ENCODE measurements around the gene PBX4. TPM values are rescaled to one million over a fixed set of nuclear protein-coding genes. Genes with fewer than 3 reads are reported as not detected.

The PBX4 gene
- total and polyA plus RNA-seq, 10 donors = 4.4 to 17.8 (median 9.7) TPM

DNA sequence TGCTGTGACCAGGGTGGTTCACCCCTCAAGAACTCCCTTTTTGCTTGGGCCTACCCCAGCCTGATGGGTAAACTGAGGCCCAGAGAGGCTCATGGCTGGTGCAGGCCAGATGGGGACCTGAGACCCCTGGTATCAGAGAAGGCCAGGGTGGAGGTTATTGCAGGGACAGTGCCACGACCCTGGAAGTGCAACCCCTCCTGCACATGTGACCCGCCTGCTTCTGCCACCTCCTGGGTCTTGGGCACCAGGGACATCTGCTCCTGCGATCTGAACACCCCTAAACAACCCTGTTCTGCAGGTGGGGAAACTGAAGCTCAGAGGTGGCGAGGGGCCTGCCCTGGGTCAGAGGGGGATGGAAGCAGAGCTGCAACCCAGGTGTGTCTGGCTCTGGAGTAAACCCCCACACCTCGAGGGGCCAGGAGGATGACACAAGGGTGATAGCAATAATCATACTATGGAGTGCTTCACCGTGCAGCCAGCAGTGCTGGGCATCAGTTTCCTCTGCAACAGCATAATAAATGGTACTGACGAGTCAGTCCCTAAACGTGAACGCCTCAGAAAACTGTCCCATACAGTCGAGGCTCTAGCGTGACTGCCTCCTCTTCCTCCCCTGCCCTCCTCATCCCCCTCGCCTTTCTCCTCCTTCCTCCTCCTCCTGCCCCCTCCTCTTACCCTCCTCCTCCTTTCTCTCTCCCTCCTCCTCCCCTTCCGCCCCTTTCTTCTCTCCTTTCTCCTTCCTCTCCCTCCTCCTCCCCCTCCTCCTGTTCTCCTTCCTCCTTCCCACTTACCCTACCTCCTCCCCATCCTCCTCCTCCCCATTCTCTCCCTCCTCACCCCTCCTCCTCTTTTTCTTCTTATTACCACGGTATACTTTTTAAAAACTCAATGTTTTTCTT is 85.4 kb downstream of the PBX4 start:
- no peak for DNase-seq
- no peak overlapping the region for H3K4me3 ChIP-seq
- 64 to 76% (median 66%) methylated on average over 12 to 14 of the region's 14 CpGs for WGBS, 5 donors
- H3K4me1 ChIP-seq = peaks cover 7 to 43% (median 24%) of the 10 kb centered on the region in 6 donors
- peaks cover 0 to 16% (median 10%) of the 10 kb centered on the region in 7 donors for H3K27me3 ChIP-seq (replicated peaks in 1 of 7)
- intact Hi-C loops (cut with DNase I; ENCODE audit: low total_unique reads) = loop anchor here (5.0 kb wide), 2 partner anchors 109 to 429 kb away; partner anchors contain the start of gene GMIP
- H3K36me3 ChIP-seq = peaks cover 0 to 30% (median 9%) of the 10 kb centered on the region in 6 donors
- no peaks in the 10 kb centered on the region for H3K9me3 ChIP-seq
- no peak for TF ChIP-seq POLR2AphosphoS5 (IDR thresholded peaks at IDR 0.05)
- TF ChIP-seq, protein P1, sequence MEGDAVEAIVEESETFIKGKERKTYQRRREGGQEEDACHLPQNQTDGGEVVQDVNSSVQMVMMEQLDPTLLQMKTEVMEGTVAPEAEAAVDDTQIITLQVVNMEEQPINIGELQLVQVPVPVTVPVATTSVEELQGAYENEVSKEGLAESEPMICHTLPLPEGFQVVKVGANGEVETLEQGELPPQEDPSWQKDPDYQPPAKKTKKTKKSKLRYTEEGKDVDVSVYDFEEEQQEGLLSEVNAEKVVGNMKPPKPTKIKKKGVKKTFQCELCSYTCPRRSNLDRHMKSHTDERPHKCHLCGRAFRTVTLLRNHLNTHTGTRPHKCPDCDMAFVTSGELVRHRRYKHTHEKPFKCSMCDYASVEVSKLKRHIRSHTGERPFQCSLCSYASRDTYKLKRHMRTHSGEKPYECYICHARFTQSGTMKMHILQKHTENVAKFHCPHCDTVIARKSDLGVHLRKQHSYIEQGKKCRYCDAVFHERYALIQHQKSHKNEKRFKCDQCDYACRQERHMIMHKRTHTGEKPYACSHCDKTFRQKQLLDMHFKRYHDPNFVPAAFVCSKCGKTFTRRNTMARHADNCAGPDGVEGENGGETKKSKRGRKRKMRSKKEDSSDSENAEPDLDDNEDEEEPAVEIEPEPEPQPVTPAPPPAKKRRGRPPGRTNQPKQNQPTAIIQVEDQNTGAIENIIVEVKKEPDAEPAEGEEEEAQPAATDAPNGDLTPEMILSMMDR (IDR thresholded peaks at IDR 0.05 in 8 of 11, conservative IDR thresholded peaks at IDR 0.05 in 3 of 11) = no peak
- no peak for TF ChIP-seq POLR2A (IDR thresholded peaks at IDR 0.05)
- H3K27ac ChIP-seq = no peak overlapping the region

- Histone ChIP-seq H3K27me3 (replicated peaks in 1 of 7) (peaks cover 0 to 8% (median under 1%) of the 10 kb centered on the region in 7 donors), H3K9me3 (no peaks in the 10 kb centered on the region), H3K27ac (peak overlapping the region in 1 of 8 donors; percentile 13), H3K4me1 (peaks cover 6 to 39% (median 17%) of the 10 kb centered on the region in 6 donors), H3K36me3 (peaks cover 0 to 39% (median 17%) of the 10 kb centered on the region in 6 donors), H3K4me3 (peak overlapping the region in 1 of 8 donors; percentile 33)
- peak; percentile 97 for DNase-seq
- intact Hi-C loops (cut with DNase I; ENCODE audit: low total_unique reads) = loop anchor here (5.0 kb wide), 2 partner anchors 110 to 430 kb away; partner anchors contain the start of gene GMIP
- TF ChIP-seq, protein P1 (IDR thresholded peaks at IDR 0.05 in 8 of 11, conservative IDR thresholded peaks at IDR 0.05 in 3 of 11) = peak; percentile 89 to 97 (median 92)
- TF ChIP-seq POLR2A (IDR thresholded peaks at IDR 0.05) = no peak
- peak; percentile 69 to 86 (median 76) for TF ChIP-seq POLR2AphosphoS5 (IDR thresholded peaks at IDR 0.05)
- 10 to 31% (median 27%) methylated on average over 26 to 48 of the region's 48 CpGs for WGBS, 5 donors
These were observed 86.3 kb downstream of the PBX4 start for GRCh38 chr19:19531951-19532805.

DNA sequence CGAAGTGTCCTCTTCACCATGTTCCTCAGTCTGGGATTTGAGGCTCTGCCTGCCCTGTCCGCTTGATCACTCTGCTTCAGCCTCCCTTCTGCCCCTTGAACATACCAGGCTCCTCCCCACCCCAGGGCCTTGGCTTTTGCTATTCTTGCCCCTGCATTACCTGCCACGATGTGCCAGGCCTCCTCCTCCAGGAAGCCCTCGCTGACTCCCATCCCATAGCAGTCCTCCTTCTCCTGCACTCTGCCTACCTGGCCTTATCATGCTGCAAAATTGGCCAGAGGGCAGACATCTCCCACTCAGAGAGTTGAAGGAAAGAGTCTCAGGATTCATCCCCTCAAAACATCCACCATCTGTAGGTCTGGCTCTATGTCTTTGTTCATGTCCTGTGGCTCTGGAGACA is 87.6 kb downstream of the PBX4 start:
- no peaks in the 10 kb centered on the region for H3K9me3 ChIP-seq
- 85 to 92% (median 89%) methylated on average over 4 of the region's 4 CpGs for WGBS, 5 donors
- DNase-seq = no peak
- no peak overlapping the region for H3K4me3 ChIP-seq
- H3K27me3 ChIP-seq (replicated peaks in 1 of 7) = no peaks in the 10 kb centered on the region
- peaks cover 6 to 50% (median 25%) of the 10 kb centered on the region in 6 donors for H3K4me1 ChIP-seq
- intact Hi-C loops (cut with DNase I; ENCODE audit: low total_unique reads) = loop anchor here (5.0 kb wide), 2 partner anchors 111 to 431 kb away; partner anchors contain the start of gene GMIP
- TF ChIP-seq, protein P1 (IDR thresholded peaks at IDR 0.05 in 8 of 11, conservative IDR thresholded peaks at IDR 0.05 in 3 of 11) = no peak
- TF ChIP-seq POLR2AphosphoS5 (IDR thresholded peaks at IDR 0.05) (no peak), POLR2A (IDR thresholded peaks at IDR 0.05) (no peak)
- H3K36me3 ChIP-seq = peaks cover 0 to 52% (median 25%) of the 10 kb centered on the region in 6 donors
- H3K27ac ChIP-seq = no peak overlapping the region
